ENCODE results near the gene NUP210.
"Not testable (repeated sequence)": the region's sequence is repeated elsewhere in the genome, so short reads cannot be mapped to it uniquely, and the experiment has no call there.

Gene NUP210

GRCh38 chr3:13420045-13420830, at the start of gene NUP210:
TSS of gene NUP210 (minus strand) at chr3:13420322. CDS start at chr3:13420226, 96 bp downstream.
- peak; percentile 91 for DNase-seq (ENCODE audit: low spot score)

GRCh38 chr3:13466781-13467180, 46.7 kb upstream of the NUP210 start:
- DNase-seq (ENCODE audit: low spot score): no peak

GRCh38 chr3:13465236-13465873, 45.2 kb upstream of the NUP210 start:
- no peak for DNase-seq (ENCODE audit: low spot score)

GRCh38 chr3:13463618-13464400, 43.7 kb upstream of the NUP210 start:
- DNase-seq (ENCODE audit: low spot score): no peak

- DNase-seq (ENCODE audit: low spot score): no peak
Measured at GRCh38 chr3:13462822-13463221, 42.7 kb upstream of the NUP210 start.

GRCh38 chr3:13462125-13462629, 42.1 kb upstream of the NUP210 start:
- DNase-seq (ENCODE audit: low spot score): no peak

GRCh38 chr3:13461169-13462124, 41.3 kb upstream of the NUP210 start:
- DNase-seq (ENCODE audit: low spot score): peak; percentile 91

GRCh38 chr3:13460341-13460736, 40.2 kb upstream of the NUP210 start:
- DNase-seq (ENCODE audit: low spot score): no peak

GRCh38 chr3:13459605-13460340, 39.7 kb upstream of the NUP210 start:
- DNase-seq (ENCODE audit: low spot score): no peak

- DNase-seq (ENCODE audit: low spot score): no peak
Measured at GRCh38 chr3:13457593-13457992, 37.5 kb upstream of the NUP210 start.

- no peak for DNase-seq (ENCODE audit: low spot score)
Measured at GRCh38 chr3:13455644-13456043, 35.5 kb upstream of the NUP210 start.

GRCh38 chr3:13452490-13453335, 32.6 kb upstream of the NUP210 start:
- no peak for DNase-seq (ENCODE audit: low spot score)

GRCh38 chr3:13451301-13451673, 31.2 kb upstream of the NUP210 start:
- no peak for DNase-seq (ENCODE audit: low spot score)

- DNase-seq (ENCODE audit: low spot score): not testable (repeated sequence)
Measured at GRCh38 chr3:13442882-13443281, 22.8 kb upstream of the NUP210 start.

GRCh38 chr3:13440204-13440817, 20.2 kb upstream of the NUP210 start:
- DNase-seq (ENCODE audit: low spot score): no peak

- DNase-seq (ENCODE audit: low spot score): not testable (repeated sequence)
Measured at GRCh38 chr3:13436213-13436612, 16.1 kb upstream of the NUP210 start.

GRCh38 chr3:13433912-13434311, 13.8 kb upstream of the NUP210 start:
- no peak for DNase-seq (ENCODE audit: low spot score)

GRCh38 chr3:13432093-13432492, 12.0 kb upstream of the NUP210 start:
- no peak for DNase-seq (ENCODE audit: low spot score)

GRCh38 chr3:13430411-13430875, 10.3 kb upstream of the NUP210 start:
- DNase-seq (ENCODE audit: low spot score): not testable (repeated sequence)
